ENCODE measurements around the gene MAP2. TPM values are rescaled to one million over a fixed set of nuclear protein-coding genes. Genes with fewer than 3 reads are reported as not detected.

MAP2 gene
- total and polyA plus RNA-seq, 2 of the 13 experiments (the other 11 are each of a cell fraction or from before 2014, with no cell fraction given): 0.08 TPM; not detected in 1

GRCh38 chr2:209685340-209685739 lies 261.5 kb downstream of the MAP2 start (continued):
- TF ChIP-seq NFKB2 (CRISPR knock-in tag; IDR thresholded peaks at IDR 0.05; ENCODE audit: borderline replicate concordance) (no peak), ZMYM3 (CRISPR knock-in tag; IDR thresholded peaks at IDR 0.05) (no peak), GABPA (IDR thresholded peaks at IDR 0.05; ENCODE audit: low read depth, low read length) (no peak), GABPA (CRISPR knock-in tag; IDR thresholded peaks at IDR 0.05; ENCODE audit: low read depth) (no peak)

GRCh38 chr2:209685963-209686362 lies 262.1 kb downstream of the MAP2 start:
- POLR2A ChIA-PET: no interaction called here
- DNase-seq (ENCODE audit: low spot score): no peak
- no peak for ATAC-seq
- Histone ChIP-seq H3K4me1 (ENCODE audit: insufficient read depth, low read length) (no peaks in the 10 kb centered on the region), H3K79me2 (ENCODE audit: insufficient read depth, low read length) (no peaks in the 10 kb centered on the region), H3K4me3 (replicated peaks in 1 of 3; ENCODE audit: insufficient read depth in 1 of 3, low read depth in 2 of 3, low read length in 3 of 3) (no peak overlapping the region), H2AFZ (ENCODE audit: low read length) (no peak overlapping the region), H3K9me3 (ENCODE audit: low read length) (no peaks in the 10 kb centered on the region), H3K9ac (ENCODE audit: insufficient read depth, low read depth, low read length) (no peak overlapping the region), H4K20me1 (ENCODE audit: insufficient read depth, low read length) (no peaks in the 10 kb centered on the region), H3K36me3 (replicated peaks in 1 of 2; ENCODE audit: control insufficient read depth in 1 of 2, insufficient read depth in 2 of 2, low read length in 2 of 2) (no peaks in the 10 kb centered on the region), H3K27ac (ENCODE audit: extremely low read length, insufficient read depth, low read length) (no peak overlapping the region), H3K27me3 (ENCODE audit: control insufficient read depth in 1 of 2, insufficient read depth in 2 of 2, low read length in 2 of 2) (no peaks in the 10 kb centered on the region), H3K4me2 (ENCODE audit: low read depth, low read length) (no peak overlapping the region)
- CTCF ChIA-PET (ENCODE audit: low intra/inter-chr PET ratio, low total read pairs): no interaction called here
- WGBS (ENCODE audit: low lambda C conversion rate): 0% methylated on average over 4 of the region's 4 CpGs
- intact Hi-C loops (cut with micrococcal nuclease; ENCODE audit: unreplicated experiment) (no loop called here), in situ Hi-C loops (cut with HindIII; ENCODE audit: extremely low pct_ligation_motif_present, low pct_unique_long_range_greater_than_20kb) (no loop called here)
- BruUV-seq (replicated peaks): no TSS peak
- FAIRE-seq: no peak
- TF ChIP-seq ZBTB26 (CRISPR knock-in tag; IDR thresholded peaks at IDR 0.05; ENCODE audit: borderline replicate concordance) (no peak), KLF11 (CRISPR knock-in tag; IDR thresholded peaks at IDR 0.05) (no peak), HNF1B (CRISPR knock-in tag; IDR thresholded peaks at IDR 0.05) (no peak), EP300 (IDR thresholded peaks at IDR 0.05; ENCODE audit: low read depth in 2 of 2, low read length in 2 of 2) (no peak), EP300 (CRISPR knock-in tag; IDR thresholded peaks at IDR 0.05; ENCODE audit: borderline replicate concordance) (no peak), ZNF772 (CRISPR knock-in tag; IDR thresholded peaks at IDR 0.05) (no peak), ZFX (CRISPR knock-in tag; IDR thresholded peaks at IDR 0.05; ENCODE audit: low read depth) (no peak), HIVEP1 (CRISPR knock-in tag; IDR thresholded peaks at IDR 0.05) (no peak), ZNF83 (CRISPR knock-in tag; IDR thresholded peaks at IDR 0.05; ENCODE audit: borderline replicate concordance) (no peak), HHEX (CRISPR knock-in tag; IDR thresholded peaks at IDR 0.05) (no peak), JUN (CRISPR knock-in tag; IDR thresholded peaks at IDR 0.05) (no peak), GPN1 (CRISPR knock-in tag; IDR thresholded peaks at IDR 0.05; ENCODE audit: borderline replicate concordance) (no peak)
- TF ChIP-seq, protein P1, sequence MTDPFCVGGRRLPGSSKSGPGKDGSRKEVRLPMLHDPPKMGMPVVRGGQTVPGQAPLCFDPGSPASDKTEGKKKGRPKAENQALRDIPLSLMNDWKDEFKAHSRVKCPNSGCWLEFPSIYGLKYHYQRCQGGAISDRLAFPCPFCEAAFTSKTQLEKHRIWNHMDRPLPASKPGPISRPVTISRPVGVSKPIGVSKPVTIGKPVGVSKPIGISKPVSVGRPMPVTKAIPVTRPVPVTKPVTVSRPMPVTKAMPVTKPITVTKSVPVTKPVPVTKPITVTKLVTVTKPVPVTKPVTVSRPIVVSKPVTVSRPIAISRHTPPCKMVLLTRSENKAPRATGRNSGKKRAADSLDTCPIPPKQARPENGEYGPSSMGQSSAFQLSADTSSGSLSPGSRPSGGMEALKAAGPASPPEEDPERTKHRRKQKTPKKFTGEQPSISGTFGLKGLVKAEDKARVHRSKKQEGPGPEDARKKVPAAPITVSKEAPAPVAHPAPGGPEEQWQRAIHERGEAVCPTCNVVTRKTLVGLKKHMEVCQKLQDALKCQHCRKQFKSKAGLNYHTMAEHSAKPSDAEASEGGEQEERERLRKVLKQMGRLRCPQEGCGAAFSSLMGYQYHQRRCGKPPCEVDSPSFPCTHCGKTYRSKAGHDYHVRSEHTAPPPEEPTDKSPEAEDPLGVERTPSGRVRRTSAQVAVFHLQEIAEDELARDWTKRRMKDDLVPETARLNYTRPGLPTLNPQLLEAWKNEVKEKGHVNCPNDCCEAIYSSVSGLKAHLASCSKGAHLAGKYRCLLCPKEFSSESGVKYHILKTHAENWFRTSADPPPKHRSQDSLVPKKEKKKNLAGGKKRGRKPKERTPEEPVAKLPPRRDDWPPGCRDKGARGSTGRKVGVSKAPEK (CRISPR knock-in tag; IDR thresholded peaks at IDR 0.05; ENCODE audit: borderline replicate concordance): no peak
- TF ChIP-seq, protein P2, sequence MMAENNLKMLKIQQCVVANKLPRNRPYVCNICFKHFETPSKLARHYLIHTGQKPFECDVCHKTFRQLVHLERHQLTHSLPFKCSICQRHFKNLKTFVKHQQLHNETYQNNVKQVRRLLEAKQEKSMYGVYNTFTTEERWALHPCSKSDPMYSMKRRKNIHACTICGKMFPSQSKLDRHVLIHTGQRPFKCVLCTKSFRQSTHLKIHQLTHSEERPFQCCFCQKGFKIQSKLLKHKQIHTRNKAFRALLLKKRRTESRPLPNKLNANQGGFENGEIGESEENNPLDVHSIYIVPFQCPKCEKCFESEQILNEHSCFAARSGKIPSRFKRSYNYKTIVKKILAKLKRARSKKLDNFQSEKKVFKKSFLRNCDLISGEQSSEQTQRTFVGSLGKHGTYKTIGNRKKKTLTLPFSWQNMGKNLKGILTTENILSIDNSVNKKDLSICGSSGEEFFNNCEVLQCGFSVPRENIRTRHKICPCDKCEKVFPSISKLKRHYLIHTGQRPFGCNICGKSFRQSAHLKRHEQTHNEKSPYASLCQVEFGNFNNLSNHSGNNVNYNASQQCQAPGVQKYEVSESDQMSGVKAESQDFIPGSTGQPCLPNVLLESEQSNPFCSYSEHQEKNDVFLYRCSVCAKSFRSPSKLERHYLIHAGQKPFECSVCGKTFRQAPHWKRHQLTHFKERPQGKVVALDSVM (CRISPR knock-in tag; IDR thresholded peaks at IDR 0.05): no peak

Data from HepG2 (cell line).